ENCODE measurements around the gene TASP1. TPM values are rescaled to one million over a fixed set of nuclear protein-coding genes. Genes with fewer than 3 reads are reported as not detected.

The TASP1 gene
- total and polyA plus RNA-seq, 4 donors, result 2.5 to 10.0 (median 4.7) TPM

- TF ChIP-seq CTCF (IDR thresholded peaks at IDR 0.05; ENCODE audit: low read depth, low read length, missing input control), result no peak
Measured at GRCh38 chr20:13678944-13679343, 40.2 kb upstream of the TASP1 start (continued).

GRCh38 chr20:13677241-13677640 lies 38.5 kb upstream of the TASP1 start:
- 92% methylated on average over 4 of the region's 4 CpGs for WGBS
- Histone ChIP-seq H3K27me3 (ENCODE audit: control insufficient read depth in 4 of 4, insufficient read depth in 4 of 4, low read length in 3 of 4) (no peaks in the 10 kb centered on the region), H3K4me3 (ENCODE audit: low read depth in 1 of 3, low read length in 3 of 3) (no peak overlapping the region), H3K4me1 (ENCODE audit: control insufficient read depth in 4 of 4, insufficient read depth in 4 of 4, low read length in 3 of 4) (peaks cover 0 to 5% (median 3%) of the 10 kb centered on the region in 4 donors), H3K9me3 (ENCODE audit: control insufficient read depth in 4 of 4, low read length in 3 of 4) (no peaks in the 10 kb centered on the region), H3K27ac (ENCODE audit: low read depth in 1 of 2, low read length in 2 of 2) (no peak overlapping the region), H3K9ac (ENCODE audit: low read depth in 1 of 2, low read length in 2 of 2) (no peak overlapping the region), H3K36me3 (ENCODE audit: control insufficient read depth in 4 of 4, insufficient read depth in 3 of 4, low read depth in 1 of 4, low read length in 3 of 4) (no peaks in the 10 kb centered on the region)
- TF ChIP-seq CTCF (IDR thresholded peaks at IDR 0.05; ENCODE audit: low read depth, low read length, missing input control), result no peak
- TF ChIP-seq RXRA (IDR thresholded peaks at IDR 0.05), result no peak
- no peak for TF ChIP-seq HNF4A (conservative IDR thresholded peaks at IDR 0.05)
- no peak for TF ChIP-seq SP1 (IDR thresholded peaks at IDR 0.05)
- no peak for TF ChIP-seq REST (IDR thresholded peaks at IDR 0.05)
- TF ChIP-seq FOXA2 (IDR thresholded peaks at IDR 0.05), result no peak
- no peak for TF ChIP-seq GABPA (IDR thresholded peaks at IDR 0.05 in 1 of 2, conservative IDR thresholded peaks at IDR 0.05 in 1 of 2)
- TF ChIP-seq, protein P1, sequence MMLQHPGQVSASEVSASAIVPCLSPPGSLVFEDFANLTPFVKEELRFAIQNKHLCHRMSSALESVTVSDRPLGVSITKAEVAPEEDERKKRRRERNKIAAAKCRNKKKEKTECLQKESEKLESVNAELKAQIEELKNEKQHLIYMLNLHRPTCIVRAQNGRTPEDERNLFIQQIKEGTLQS (IDR thresholded peaks at IDR 0.05), result no peak
- no peak for TF ChIP-seq RAD21 (IDR thresholded peaks at IDR 0.05)
- no peak for TF ChIP-seq EGR1 (IDR thresholded peaks at IDR 0.05; ENCODE audit: low read depth in 2 of 2)
- DNase-seq (ENCODE audit: low spot score), result no peak

- Histone ChIP-seq H3K36me3 (ENCODE audit: control insufficient read depth in 4 of 4, insufficient read depth in 3 of 4, low read depth in 1 of 4, low read length in 3 of 4) (no peaks in the 10 kb centered on the region), H3K9me3 (ENCODE audit: control insufficient read depth in 4 of 4, low read length in 3 of 4) (no peaks in the 10 kb centered on the region), H3K27ac (ENCODE audit: low read depth in 1 of 2, low read length in 2 of 2) (no peak overlapping the region), H3K4me1 (ENCODE audit: control insufficient read depth in 4 of 4, insufficient read depth in 4 of 4, low read length in 3 of 4) (peaks cover 0 to 5% (median 3%) of the 10 kb centered on the region in 4 donors), H3K27me3 (ENCODE audit: control insufficient read depth in 4 of 4, insufficient read depth in 4 of 4, low read length in 3 of 4) (no peaks in the 10 kb centered on the region), H3K9ac (ENCODE audit: low read depth in 1 of 2, low read length in 2 of 2) (no peak overlapping the region), H3K4me3 (ENCODE audit: low read depth in 1 of 3, low read length in 3 of 3) (no peak overlapping the region)
- 94% methylated on average over 3 of the region's 3 CpGs for WGBS
- no peak for DNase-seq (ENCODE audit: low spot score)
- no peak for TF ChIP-seq GABPA (IDR thresholded peaks at IDR 0.05 in 1 of 2, conservative IDR thresholded peaks at IDR 0.05 in 1 of 2)
- no peak for TF ChIP-seq SP1 (IDR thresholded peaks at IDR 0.05)
- no peak for TF ChIP-seq CTCF (IDR thresholded peaks at IDR 0.05; ENCODE audit: low read depth, low read length, missing input control)
- TF ChIP-seq, protein P1 (IDR thresholded peaks at IDR 0.05), result no peak
- TF ChIP-seq, protein P2, sequence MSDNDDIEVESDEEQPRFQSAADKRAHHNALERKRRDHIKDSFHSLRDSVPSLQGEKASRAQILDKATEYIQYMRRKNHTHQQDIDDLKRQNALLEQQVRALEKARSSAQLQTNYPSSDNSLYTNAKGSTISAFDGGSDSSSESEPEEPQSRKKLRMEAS (IDR thresholded peaks at IDR 0.05), result no peak
- TF ChIP-seq, protein P3, sequence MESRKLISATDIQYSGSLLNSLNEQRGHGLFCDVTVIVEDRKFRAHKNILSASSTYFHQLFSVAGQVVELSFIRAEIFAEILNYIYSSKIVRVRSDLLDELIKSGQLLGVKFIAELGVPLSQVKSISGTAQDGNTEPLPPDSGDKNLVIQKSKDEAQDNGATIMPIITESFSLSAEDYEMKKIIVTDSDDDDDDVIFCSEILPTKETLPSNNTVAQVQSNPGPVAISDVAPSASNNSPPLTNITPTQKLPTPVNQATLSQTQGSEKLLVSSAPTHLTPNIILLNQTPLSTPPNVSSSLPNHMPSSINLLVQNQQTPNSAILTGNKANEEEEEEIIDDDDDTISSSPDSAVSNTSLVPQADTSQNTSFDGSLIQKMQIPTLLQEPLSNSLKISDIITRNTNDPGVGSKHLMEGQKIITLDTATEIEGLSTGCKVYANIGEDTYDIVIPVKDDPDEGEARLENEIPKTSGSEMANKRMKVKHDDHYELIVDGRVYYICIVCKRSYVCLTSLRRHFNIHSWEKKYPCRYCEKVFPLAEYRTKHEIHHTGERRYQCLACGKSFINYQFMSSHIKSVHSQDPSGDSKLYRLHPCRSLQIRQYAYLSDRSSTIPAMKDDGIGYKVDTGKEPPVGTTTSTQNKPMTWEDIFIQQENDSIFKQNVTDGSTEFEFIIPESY (IDR thresholded peaks at IDR 0.05), result no peak
- no peak for TF ChIP-seq RAD21 (IDR thresholded peaks at IDR 0.05)
Measured at GRCh38 chr20:13676682-13677081, 38.0 kb upstream of the TASP1 start.
